Stimulated activated CD8-positive, alpha-beta memory T cell treated with anti-CD3 and anti-CD28 coated beads, Interleukin-12 subunit alpha, Interleukin-12 subunit beta, amount 100 ng/mL, for 1 hour (primary cell): ENCODE measurements around the gene DLX3.
A peak's percentile ranks its signal among the peaks of the same experiment; 100 is the strongest.

Experiments
- DNase-seq: peaks from one replicate; pipeline ENCODE4 v3.0.0-alpha.2; 2020; ENCODE audit warnings: low read depth

The DLX3 gene

GRCh38 chr17:49957350-49957749, 37.7 kb downstream of the DLX3 start:
- DNase-seq: no peak

DNA sequence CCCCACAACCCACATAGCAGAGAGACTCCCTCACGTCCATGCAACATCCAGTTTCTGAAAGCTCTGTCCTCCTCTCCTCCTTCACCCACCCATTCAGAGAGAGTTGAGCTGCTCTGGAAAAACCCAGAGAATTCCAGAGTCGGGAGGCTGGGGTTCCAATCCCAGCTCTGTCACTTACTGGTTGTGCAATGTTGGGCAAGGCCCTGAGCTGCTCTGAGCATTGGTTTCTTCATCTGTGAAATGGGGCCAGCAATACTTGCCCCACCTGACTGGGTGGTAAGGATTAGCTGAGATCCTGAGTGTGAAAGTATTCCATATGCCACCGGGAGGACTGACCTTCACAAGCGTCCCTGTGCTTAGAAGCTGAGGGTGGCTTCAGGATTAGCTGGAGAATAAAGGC, 38.2 kb downstream of the DLX3 start:
- no peak for DNase-seq

- DNase-seq: no peak
These were observed 39.9 kb downstream of the DLX3 start for GRCh38 chr17:49955157-49955556.

GRCh38 chr17:49952912-49953497, 42.0 kb downstream of the DLX3 start:
- no peak for DNase-seq

- DNase-seq: peak; percentile 69
These were observed 42.7 kb downstream of the DLX3 start for GRCh38 chr17:49952209-49952911.

- no peak for DNase-seq
These were observed 43.5 kb downstream of the DLX3 start for GRCh38 chr17:49951362-49952082.

DNA sequence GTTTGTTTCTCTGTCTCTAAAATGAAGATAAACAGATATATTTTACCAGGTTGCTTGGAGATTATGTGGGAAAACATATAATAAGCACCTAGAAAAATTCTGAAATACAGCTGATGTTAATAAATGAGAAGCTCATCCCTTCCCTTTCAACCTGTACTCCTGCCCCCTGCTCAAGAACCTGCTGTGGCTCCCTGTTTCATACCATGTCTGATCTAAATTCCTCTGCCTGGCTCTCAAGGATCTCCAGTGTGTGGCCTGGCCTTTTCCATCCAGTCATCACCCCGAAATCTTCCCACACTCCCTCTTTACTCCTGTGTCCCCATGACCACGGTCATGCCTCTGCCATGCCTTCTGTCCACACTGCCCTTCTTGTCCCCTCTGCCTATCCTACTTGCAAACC, 45.4 kb downstream of the DLX3 start:
- no peak for DNase-seq

DNA sequence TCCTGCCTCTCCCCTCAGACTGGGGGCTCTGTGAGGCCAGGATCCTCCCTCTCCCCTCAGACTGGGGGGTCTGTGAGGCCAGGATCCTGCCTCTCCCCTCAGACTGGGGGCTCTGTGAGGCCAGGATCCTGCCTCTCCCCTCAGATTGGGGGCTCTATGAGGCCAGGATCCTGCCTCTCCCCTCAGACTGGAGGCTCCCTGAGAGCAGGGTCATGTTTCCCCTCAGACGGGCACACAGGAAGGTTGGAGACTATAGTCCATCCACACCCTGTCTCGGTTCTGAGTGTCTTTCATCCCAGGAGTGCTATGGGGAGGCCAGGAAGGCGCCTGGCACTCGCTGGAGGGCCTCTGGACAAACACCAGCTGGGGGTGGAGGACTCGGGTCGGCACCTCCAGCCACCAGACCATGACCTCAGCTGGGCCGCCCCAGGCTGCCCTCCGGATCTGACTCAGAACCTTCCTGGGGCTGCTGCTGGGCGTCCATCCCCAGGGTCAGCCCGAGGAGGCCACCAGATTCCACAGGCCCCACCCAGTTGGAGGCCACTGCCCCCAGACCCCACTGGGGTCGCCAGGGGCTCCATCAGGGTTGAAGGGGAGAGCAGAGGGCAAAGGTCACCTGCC, 48.0 kb downstream of the DLX3 start:
- no peak for DNase-seq

GRCh38 chr17:49946208-49946607, 48.8 kb downstream of the DLX3 start:
- DNase-seq: no peak

- no peak for DNase-seq
These were observed 50.7 kb downstream of the DLX3 start for GRCh38 chr17:49944273-49944870.

GRCh38 chr17:49942947-49943346, 52.1 kb downstream of the DLX3 start:
- no peak for DNase-seq

GRCh38 chr17:49941427-49941826, 53.6 kb downstream of the DLX3 start:
- no peak for DNase-seq
